Thyroid gland (tissue), 4 donors: ENCODE data around the gene SHISAL1.

Experiments used
- CTCF ChIP-seq, 6 experiments: fragments of 200-600 bp in 3 of 6; fragments of 450-650 bp in 3 of 6; sonication (generic) in 3 of 6; IDR thresholded peaks; one replicate each; pipeline ENCODE4 v1.5.1; 2016 to 2019; ENCODE audit warnings: antibody characterized with exemption in 6 of 6, mild to moderate bottlenecking in 2 of 6, inconsistent platforms in 1 of 6, moderate library complexity in 1 of 6
- POLR2A ChIP-seq, 2 donors: fragments of 450-650 bp; IDR thresholded peaks; one replicate each; pipeline ENCODE4 v1.6.1; 2017; ENCODE audit warnings: antibody characterized with exemption in 2 of 2, mild to moderate bottlenecking in 2 of 2, moderate library complexity in 1 of 2

- TF ChIP-seq CTCF (IDR thresholded peaks at IDR 0.05) (no peak), POLR2A (IDR thresholded peaks at IDR 0.05) (no peak)
Observed at GRCh38 chr22:44316393-44317122, 3.8 kb upstream of the SHISAL1 start.
